Cardiac fibroblast (primary cell): ENCODE measurements around the gene TMEM204.

ENCODE experiments used
- DNase-seq, 2 donors: peaks; one replicate each; pipeline versions ENCODE4 v3.0.0 to v3.0.0-alpha.2; 2010; ENCODE audit warnings: low read depth in 2 of 2
- H3K4me3 ChIP-seq, 2 donors: replicated peaks in 1 of 2; 1 replicate in 1 of 2; 2 replicates in 1 of 2; pipeline ENCODE4 v1.5.1; 2011; ENCODE audit warnings: low read depth in 2 of 2, low read length in 2 of 2, mild to moderate bottlenecking in 2 of 2, moderate library complexity in 1 of 2
- TF ChIP-seq, protein P1 (sequence below): IDR thresholded peaks from one replicate; pipeline ENCODE4 v1.5.1; 2011; ENCODE audit warnings: low read depth, mild to moderate bottlenecking, low read length, inconsistent platforms

The TMEM204 gene

DNA sequence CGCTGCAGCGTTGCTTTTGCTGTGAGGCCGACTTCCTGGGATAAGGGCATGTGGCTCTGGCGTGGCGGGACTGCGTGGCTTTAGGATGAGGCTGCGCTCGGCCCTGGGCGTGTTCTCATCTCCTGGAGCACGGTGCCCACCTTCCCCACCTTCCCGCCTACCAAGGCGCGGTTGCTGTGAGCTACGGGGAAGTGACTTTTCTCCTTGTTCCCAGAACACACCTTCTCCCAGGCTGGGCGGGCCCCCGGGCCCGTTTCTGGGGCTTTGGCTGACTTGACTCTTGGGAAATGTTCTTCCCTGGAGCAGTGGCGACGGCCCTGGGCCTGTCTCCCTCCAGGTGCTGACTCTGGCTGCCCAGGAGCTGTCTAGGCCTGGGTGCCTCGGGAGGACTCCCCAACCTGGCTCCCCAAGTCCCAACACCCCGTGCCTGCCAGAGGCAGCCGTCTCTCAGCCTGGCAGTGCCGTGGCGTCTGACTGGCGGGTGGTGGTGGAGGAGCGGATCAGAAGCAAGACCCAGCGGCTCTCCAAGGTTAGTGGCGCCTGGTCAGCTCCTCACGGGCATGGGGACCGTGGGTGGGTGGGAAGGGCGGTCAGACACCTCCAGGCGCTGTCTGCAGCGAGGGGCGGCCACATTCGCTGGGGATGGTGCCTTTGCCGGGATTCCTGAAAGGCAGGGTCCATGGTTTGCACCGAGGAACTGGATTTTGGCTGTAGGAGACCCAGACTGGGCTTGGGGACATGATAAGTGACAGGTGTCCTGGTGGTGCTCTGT lies 28.2 kb upstream of the TMEM204 start:
- TF ChIP-seq, protein P1, sequence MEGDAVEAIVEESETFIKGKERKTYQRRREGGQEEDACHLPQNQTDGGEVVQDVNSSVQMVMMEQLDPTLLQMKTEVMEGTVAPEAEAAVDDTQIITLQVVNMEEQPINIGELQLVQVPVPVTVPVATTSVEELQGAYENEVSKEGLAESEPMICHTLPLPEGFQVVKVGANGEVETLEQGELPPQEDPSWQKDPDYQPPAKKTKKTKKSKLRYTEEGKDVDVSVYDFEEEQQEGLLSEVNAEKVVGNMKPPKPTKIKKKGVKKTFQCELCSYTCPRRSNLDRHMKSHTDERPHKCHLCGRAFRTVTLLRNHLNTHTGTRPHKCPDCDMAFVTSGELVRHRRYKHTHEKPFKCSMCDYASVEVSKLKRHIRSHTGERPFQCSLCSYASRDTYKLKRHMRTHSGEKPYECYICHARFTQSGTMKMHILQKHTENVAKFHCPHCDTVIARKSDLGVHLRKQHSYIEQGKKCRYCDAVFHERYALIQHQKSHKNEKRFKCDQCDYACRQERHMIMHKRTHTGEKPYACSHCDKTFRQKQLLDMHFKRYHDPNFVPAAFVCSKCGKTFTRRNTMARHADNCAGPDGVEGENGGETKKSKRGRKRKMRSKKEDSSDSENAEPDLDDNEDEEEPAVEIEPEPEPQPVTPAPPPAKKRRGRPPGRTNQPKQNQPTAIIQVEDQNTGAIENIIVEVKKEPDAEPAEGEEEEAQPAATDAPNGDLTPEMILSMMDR = no peak
- H3K4me3 ChIP-seq = no peak overlapping the region
- DNase-seq = no peak

DNA sequence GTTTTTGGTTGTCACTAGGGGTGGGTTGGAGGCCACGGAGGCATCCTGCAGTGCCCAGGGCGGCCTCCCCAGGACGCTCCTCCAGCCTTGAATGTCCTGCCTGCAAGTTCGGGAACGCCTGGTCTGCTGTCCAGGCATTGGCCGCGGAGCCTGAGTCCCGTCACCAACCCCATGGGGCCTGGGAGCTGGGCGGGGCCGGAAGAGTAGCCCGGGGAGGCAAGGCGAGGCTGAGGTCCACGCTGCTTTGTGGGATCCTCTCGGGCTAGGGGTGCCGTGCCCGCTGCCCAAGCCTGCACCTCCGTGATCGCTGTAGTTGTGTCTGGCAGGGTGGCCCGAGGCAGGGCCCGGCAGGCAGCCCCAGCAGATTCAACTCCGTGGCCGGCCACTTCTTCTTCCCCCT lies 27.6 kb upstream of the TMEM204 start:
- DNase-seq = no peak
- no peak overlapping the region for H3K4me3 ChIP-seq
- TF ChIP-seq, protein P1 = no peak

DNA sequence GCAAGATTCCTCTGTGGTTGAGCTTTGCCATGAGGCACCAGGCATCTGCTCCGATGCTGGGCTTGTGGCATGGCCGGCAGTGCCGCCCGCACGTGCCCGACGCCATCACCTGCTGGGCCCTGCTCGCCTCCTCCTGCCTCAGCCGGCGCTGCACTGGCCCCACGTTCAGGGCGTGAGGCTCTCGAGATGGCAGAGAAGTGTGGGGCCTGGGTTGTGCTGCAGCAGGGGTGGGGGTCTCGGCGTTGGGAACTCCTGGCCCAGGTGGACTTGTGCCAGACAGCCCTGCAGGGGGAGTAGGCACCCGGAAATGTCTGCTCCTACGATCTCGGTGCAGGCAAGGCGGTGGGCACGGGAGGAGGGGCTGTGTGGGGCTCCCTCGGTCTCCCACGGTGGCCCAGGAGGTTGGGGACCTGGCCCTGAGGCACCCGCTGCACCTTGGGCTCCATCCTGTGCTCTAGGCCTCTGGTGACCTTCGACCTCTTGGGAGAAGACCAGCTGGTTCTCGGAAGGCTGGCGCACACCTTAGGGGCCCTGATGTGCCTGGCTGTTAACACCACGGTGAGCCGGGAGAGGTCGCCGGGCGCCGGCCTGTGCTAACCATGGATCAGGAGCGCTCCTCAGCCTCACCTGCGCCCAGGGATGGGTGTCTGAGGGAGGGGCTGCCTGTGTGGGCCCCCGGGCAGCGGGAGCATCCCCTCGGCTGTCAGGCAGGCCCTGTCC lies 26.8 kb upstream of the TMEM204 start:
- TF ChIP-seq, protein P1 = no peak
- no peak overlapping the region for H3K4me3 ChIP-seq
- no peak for DNase-seq

DNA sequence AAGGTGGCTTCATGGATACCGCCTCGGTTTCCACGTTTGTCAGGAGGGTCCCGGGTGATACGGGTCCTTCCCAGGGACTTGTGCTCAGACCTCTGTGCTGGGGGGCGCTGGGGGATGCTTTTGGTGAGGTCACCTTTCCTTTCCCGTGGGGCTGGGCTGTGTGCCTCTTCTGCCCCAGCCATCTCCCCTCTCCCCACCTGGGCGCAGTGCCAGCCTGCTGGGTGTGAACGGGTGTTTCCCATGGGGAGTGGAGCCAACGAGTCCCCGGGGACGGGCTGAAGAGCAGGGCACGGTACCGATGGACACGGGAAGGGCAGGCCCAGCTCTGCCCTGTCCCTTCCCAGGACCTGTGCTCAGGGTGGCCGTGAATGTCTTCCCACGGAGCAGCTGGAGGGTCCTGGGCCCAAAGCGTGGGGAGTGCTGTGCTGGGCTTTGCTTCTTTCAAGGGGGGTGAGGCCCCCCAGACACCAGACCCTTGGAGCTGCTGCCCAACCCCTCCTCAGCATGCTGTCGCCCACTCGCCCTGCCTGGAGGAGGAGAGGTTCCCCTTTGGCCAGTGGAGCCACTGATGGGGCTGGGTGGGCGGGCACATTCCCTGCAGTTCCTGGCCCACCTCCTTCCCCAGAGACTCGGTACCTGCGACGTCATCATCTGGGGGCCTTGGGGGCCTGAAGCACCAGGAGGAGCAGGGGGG lies 24.8 kb upstream of the TMEM204 start:
- H3K4me3 ChIP-seq = no peak overlapping the region
- DNase-seq = no peak
- TF ChIP-seq, protein P1 = no peak

DNA sequence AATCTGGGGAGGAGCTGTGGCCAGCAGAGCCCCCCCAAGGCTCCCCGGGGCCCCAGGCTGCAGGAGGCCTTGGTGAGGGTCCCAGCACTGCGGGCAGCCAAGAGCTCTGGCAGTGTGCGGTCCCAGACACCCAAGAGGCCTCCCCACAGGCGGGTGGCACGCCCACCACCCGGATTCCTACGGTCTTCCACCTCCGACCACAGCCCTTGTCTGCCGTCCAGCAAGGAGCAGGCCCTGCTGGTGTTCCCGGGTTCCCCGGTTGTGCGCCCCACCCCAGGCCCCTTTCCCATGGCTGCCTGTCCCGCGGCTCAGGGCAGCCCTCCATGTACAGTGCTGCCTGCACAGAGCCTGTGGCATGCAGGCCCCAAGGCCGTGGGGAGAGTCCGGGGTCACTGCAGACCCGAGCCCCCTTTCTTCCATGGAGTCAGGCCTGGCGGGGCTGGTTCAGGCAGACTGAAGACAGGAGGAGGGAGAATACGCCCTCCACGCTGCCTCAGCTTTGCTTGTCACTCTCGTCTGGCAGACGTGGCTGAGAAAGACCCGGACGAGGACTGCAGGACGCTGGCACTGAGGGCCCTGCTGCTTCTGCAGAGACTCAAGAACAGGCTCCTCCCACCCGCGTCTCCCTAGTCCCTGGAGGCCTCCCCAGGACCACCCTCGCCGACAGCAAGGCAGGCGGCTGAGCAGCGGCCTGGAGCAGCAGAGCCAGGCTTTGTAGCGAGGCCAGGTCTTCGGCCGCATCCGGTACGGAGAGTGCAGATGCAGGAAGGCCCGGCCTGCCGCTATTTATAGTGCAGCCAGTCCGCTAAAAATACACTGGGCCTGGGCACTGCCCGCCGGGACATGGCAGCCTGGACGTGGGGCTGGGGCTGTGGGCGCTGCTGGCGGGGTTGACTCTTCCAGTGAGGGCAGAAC lies 23.9 kb upstream of the TMEM204 start:
- TF ChIP-seq, protein P1 = no peak
- no peak overlapping the region for H3K4me3 ChIP-seq

DNA sequence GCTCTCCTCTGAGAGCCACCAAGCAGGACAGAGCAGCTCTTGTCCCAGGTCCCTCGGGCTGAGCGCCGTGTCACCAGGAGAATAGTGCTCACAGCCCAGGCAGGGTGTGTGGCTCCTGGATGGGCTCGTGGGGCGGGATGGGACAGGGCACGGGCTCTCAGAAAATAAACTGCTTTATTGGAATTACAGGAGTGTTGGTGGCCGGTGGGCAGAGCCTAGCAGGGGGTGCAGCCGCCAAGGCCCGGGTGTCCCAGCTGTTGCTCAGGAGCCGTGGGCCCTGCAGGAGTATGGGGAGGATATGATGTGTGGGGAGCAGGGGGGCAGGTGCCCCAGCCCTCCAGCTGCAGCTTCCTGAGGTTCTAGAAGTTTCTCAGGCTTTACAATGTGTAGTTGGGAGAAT lies 23.2 kb upstream of the TMEM204 start:
- DNase-seq = no peak

More for the DNA sequence above, 23.9 kb upstream of the TMEM204 start:
- DNase-seq = no peak

More for the DNA sequence above, 23.2 kb upstream of the TMEM204 start:
- H3K4me3 ChIP-seq = no peak overlapping the region
- TF ChIP-seq, protein P1 = no peak
